Neural progenitor cell (in vitro differentiated cells): ENCODE results near the gene MAP3K6. TPM values are rescaled to one million over a fixed set of nuclear protein-coding genes. Genes with fewer than 3 reads are reported as not detected.

Experiments
- DNase-seq: peaks from one replicate; pipeline ENCODE4 v3.0.0-alpha.2; 2016; ENCODE audit warnings: low spot score
- H2AFZ ChIP-seq: fragments of 200-600 bp; sonication (generic); replicated peaks from 2 replicates; pipeline ENCODE4 v1.6.1; 2016; ENCODE audit warnings: antibody characterized with exemption
- H3F3A ChIP-seq: fragments of 200-600 bp; sonication (generic); 2 replicates; pipeline ENCODE4 v1.6.1; 2016; ENCODE audit warnings: antibody characterized with exemption, low read depth
- H3K27ac ChIP-seq: fragments of 200-600 bp; sonication (generic); 2 replicates; pipeline ENCODE4 v1.5.1; 2016; ENCODE audit warnings: mild to moderate bottlenecking
- H3K27me3 ChIP-seq: fragments of 200-600 bp; sonication (generic); 2 replicates; pipeline ENCODE4 v1.6.1; 2016; ENCODE audit warnings: mild to moderate bottlenecking, moderate library complexity
- H3K36me3 ChIP-seq: fragments of 200-600 bp; sonication (generic); 2 replicates; pipeline ENCODE4 v1.5.1; 2016
- H3K4me1 ChIP-seq: fragments of 200-600 bp; sonication (generic); 2 replicates; pipeline ENCODE4 v1.6.1; 2016; ENCODE audit warnings: mixed run types
- H3K4me2 ChIP-seq: fragments of 200-600 bp; sonication (generic); 2 replicates; pipeline ENCODE4 v1.6.1; 2016
- H3K4me3 ChIP-seq: fragments of 200-600 bp; sonication (generic); 2 replicates; pipeline ENCODE4 v1.5.1; 2016
- H3K79me2 ChIP-seq: fragments of 200-600 bp; sonication (generic); 2 replicates; pipeline ENCODE4 v1.6.1; 2016; ENCODE audit warnings: low read depth
- H3K9ac ChIP-seq: fragments of 200-600 bp; sonication (generic); 2 replicates; pipeline ENCODE4 v1.6.1; 2016
- H3K9me3 ChIP-seq: fragments of 200-600 bp; sonication (generic); 2 replicates; pipeline ENCODE4 v1.5.1; 2016; ENCODE audit warnings: low read depth
- H4K20me1 ChIP-seq: fragments of 200-600 bp; sonication (generic); 2 replicates; pipeline ENCODE4 v1.6.1; 2016; ENCODE audit warnings: low read depth
- H3K27ac Mint-ChIP-seq: 3 replicates; pipeline ENCODE4 v1.8.0; 2021; ENCODE audit warnings: mixed read lengths
- H3K27me3 Mint-ChIP-seq: 2 replicates; pipeline ENCODE4 v1.8.0; 2022; ENCODE audit warnings: low read depth, mild to moderate bottlenecking, inconsistent platforms, moderate library complexity, mixed read lengths; ENCODE audit not compliant: insufficient read depth
- H3K36me3 Mint-ChIP-seq: 3 replicates; pipeline ENCODE4 v1.8.0; 2021; ENCODE audit warnings: mixed read lengths
- H3K4me1 Mint-ChIP-seq: 3 replicates; pipeline ENCODE4 v1.8.0; 2021; ENCODE audit warnings: mixed read lengths
- H3K4me3 Mint-ChIP-seq: 3 replicates; pipeline ENCODE4 v1.8.0; 2021; ENCODE audit warnings: mild to moderate bottlenecking, moderate library complexity, mixed read lengths
- H3K9me3 Mint-ChIP-seq: 3 replicates; pipeline ENCODE4 v1.8.0; 2020; ENCODE audit warnings: mixed read lengths
- CTCF ChIP-seq: fragments of 200-600 bp; sonication (generic); IDR thresholded peaks from 2 replicates; pipeline ENCODE4 v1.5.1; 2017; ENCODE audit warnings: antibody characterized with exemption, mild to moderate bottlenecking
- EZH2 ChIP-seq: fragments of 200-600 bp; sonication (generic); IDR thresholded peaks from 2 replicates; pipeline ENCODE4 v1.6.1; 2017; ENCODE audit warnings: antibody characterized with exemption, mild to moderate bottlenecking, moderate library complexity
- EZH2phosphoT487 ChIP-seq: fragments of 200-600 bp; sonication (generic); IDR thresholded peaks from 2 replicates; pipeline ENCODE4 v1.6.1; 2017; ENCODE audit warnings: antibody characterized with exemption
- total RNA-seq: library from RNA; depleted of rRNA; stranded (reverse); fragments of >200 nt; gene quantifications from 2 replicates; pipeline ENCODE4 v1.2.3, GENCODE V29; 2015; ENCODE audit warnings: low replicate concordance

The MAP3K6 gene
- total RNA-seq, 1 donor from 2014 or later: 1.9 TPM

DNA sequence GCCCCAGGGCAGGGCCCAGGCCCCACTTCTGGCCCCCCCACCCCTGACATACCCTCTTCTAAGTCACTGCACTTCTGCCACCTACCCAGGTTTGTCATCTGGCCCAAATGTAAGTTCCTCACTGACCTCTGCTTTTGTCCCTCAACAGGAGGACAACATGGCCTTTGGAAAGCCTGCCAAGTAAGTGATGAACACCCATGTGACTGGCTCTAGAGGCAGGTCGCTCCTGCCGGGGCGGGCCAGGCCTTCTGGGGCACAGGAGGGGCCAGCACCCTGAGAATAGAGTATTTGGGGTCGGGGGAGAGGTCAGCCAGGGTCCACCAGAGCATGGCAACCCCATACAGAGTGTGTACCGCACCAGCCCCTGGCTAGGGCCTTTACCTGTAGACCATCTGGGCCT is 34.8 kb downstream of the MAP3K6 start:
- Histone ChIP-seq H3K36me3 (no peaks in the 10 kb centered on the region), H2AFZ (no peak overlapping the region), H3K27me3 (no peaks in the 10 kb centered on the region), H3K4me1 (no peaks in the 10 kb centered on the region), H3F3A (peaks cover 8% of the 10 kb centered on the region), H3K4me2 (no peak overlapping the region), H3K4me3 (no peak overlapping the region), H3K79me2 (peaks cover 31% of the 10 kb centered on the region), H3K9ac (no peak overlapping the region), H4K20me1 (peaks cover 14% of the 10 kb centered on the region), H3K9me3 (no peaks in the 10 kb centered on the region), H3K27ac (no peak overlapping the region)
- H3K27ac Mint-ChIP-seq: no peak overlapping the region
- peaks cover 16% of the 10 kb centered on the region for H3K36me3 Mint-ChIP-seq
- TF ChIP-seq EZH2 (no peak), CTCF (no peak)
- H3K4me1 Mint-ChIP-seq: peaks cover 5% of the 10 kb centered on the region
- H3K4me3 Mint-ChIP-seq: no peak overlapping the region
- DNase-seq: no peak
- no peaks in the 10 kb centered on the region for H3K9me3 Mint-ChIP-seq
- H3K27me3 Mint-ChIP-seq: peaks cover 2% of the 10 kb centered on the region

DNA sequence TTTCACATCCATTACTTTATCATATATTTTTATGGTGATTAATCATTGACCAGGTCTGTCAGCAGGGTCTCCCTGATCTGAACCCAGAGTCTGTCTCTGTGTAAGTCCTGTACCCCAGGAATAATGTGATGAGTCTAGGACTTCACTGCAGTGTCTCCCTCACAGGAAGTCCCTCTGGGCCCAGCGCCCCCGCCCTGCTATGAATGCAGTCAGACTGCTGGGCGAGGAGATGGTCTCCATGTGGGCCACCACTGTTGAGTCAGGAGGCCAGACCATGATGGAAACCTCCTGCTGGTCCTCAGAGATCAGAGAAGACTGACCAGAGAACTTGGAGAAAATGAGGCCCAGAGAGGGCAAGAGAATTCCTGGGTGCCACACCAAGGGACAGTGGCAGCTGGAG is 35.3 kb downstream of the MAP3K6 start:
- no peak for DNase-seq
- no peaks in the 10 kb centered on the region for H3K27me3 ChIP-seq
- no peaks in the 10 kb centered on the region for H3K9me3 ChIP-seq
- H3F3A ChIP-seq: peaks cover 8% of the 10 kb centered on the region
- Mint-ChIP-seq H3K27me3 (peaks cover 2% of the 10 kb centered on the region), H3K36me3 (peaks cover 14% of the 10 kb centered on the region), H3K27ac (no peak overlapping the region), H3K9me3 (no peaks in the 10 kb centered on the region), H3K4me3 (no peak overlapping the region), H3K4me1 (peaks cover 8% of the 10 kb centered on the region)
- no peak overlapping the region for H2AFZ ChIP-seq
- no peak overlapping the region for H3K4me2 ChIP-seq
- H4K20me1 ChIP-seq: peaks cover 14% of the 10 kb centered on the region
- H3K9ac ChIP-seq: no peak overlapping the region
- H3K27ac ChIP-seq: no peak overlapping the region
- no peaks in the 10 kb centered on the region for H3K36me3 ChIP-seq
- no peak overlapping the region for H3K4me3 ChIP-seq
- H3K4me1 ChIP-seq: no peaks in the 10 kb centered on the region
- TF ChIP-seq CTCF: no peak
- TF ChIP-seq EZH2: no peak
- TF ChIP-seq EZH2phosphoT487: no peak
- peaks cover 36% of the 10 kb centered on the region for H3K79me2 ChIP-seq

DNA sequence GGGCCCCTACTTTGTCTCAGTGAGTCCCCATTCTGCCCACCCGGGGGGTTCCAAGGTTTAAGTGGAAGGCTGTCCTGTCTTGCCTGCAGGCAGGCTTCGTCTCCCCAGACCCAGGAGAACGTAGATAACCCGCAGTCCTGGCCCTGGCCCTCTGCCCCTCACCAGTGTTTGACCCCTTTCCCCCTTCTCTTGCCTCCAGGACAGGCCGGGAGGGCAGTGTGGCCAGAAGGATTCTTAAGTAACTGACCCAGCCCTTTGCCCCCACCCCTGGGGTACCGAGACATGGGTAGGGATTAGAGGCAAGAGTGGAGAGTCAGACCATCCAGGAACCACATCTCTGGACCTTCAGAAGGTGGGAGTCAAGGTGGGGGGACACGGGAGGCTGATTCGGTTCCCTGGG is 36.0 kb downstream of the MAP3K6 start:
- H3K4me3 Mint-ChIP-seq: no peak overlapping the region
- DNase-seq: no peak

More for the DNA sequence above, 36.0 kb downstream of the MAP3K6 start:
- H3K27ac Mint-ChIP-seq: no peak overlapping the region
- Histone ChIP-seq H3F3A (peaks cover 8% of the 10 kb centered on the region), H4K20me1 (peaks cover 14% of the 10 kb centered on the region), H3K27me3 (no peaks in the 10 kb centered on the region), H3K36me3 (no peaks in the 10 kb centered on the region), H3K4me3 (no peak overlapping the region), H3K9me3 (no peaks in the 10 kb centered on the region), H3K4me2 (no peak overlapping the region), H3K27ac (no peak overlapping the region), H3K9ac (no peak overlapping the region), H3K79me2 (peaks cover 42% of the 10 kb centered on the region), H3K4me1 (no peaks in the 10 kb centered on the region), H2AFZ (no peak overlapping the region)
- peaks cover 11% of the 10 kb centered on the region for H3K36me3 Mint-ChIP-seq
- TF ChIP-seq EZH2: no peak
- no peak for TF ChIP-seq EZH2phosphoT487
- TF ChIP-seq CTCF: no peak
- H3K27me3 Mint-ChIP-seq: peaks cover 2% of the 10 kb centered on the region
- H3K9me3 Mint-ChIP-seq: no peaks in the 10 kb centered on the region
- H3K4me1 Mint-ChIP-seq: peaks cover 8% of the 10 kb centered on the region
